ENCODE results near the gene CACTIN.

CACTIN gene

GRCh38 chr19:3612901-3613741 lies 13.5 kb downstream of the CACTIN start:
- H3K4me3 ChIP-seq (ENCODE audit: control insufficient read depth, low read depth, low read length): no peak overlapping the region
- no peak for DNase-seq (ENCODE audit: low read depth)
- TF ChIP-seq CTCF (conservative IDR thresholded peaks at IDR 0.05; ENCODE audit: control insufficient read depth, insufficient read depth, low read depth, low read length): no peak

GRCh38 chr19:3612330-3612729 lies 14.3 kb downstream of the CACTIN start:
- H3K4me3 ChIP-seq (ENCODE audit: control insufficient read depth, low read depth, low read length): no peak overlapping the region
- no peak for TF ChIP-seq CTCF (conservative IDR thresholded peaks at IDR 0.05; ENCODE audit: control insufficient read depth, insufficient read depth, low read depth, low read length)
- no peak for DNase-seq (ENCODE audit: low read depth)

- H3K4me3 ChIP-seq (ENCODE audit: control insufficient read depth, low read depth, low read length): no peak overlapping the region
- TF ChIP-seq CTCF (conservative IDR thresholded peaks at IDR 0.05; ENCODE audit: control insufficient read depth, insufficient read depth, low read depth, low read length): no peak
- no peak for DNase-seq (ENCODE audit: low read depth)
These were observed 14.7 kb downstream of the CACTIN start for GRCh38 chr19:3611841-3612240.

GRCh38 chr19:3610745-3611717 lies 15.6 kb downstream of the CACTIN start:
- no peak for DNase-seq (ENCODE audit: low read depth)
- no peak overlapping the region for H3K4me3 ChIP-seq (ENCODE audit: control insufficient read depth, low read depth, low read length)

GRCh38 chr19:3609779-3610719 lies 16.5 kb downstream of the CACTIN start:
- no peak for TF ChIP-seq CTCF (conservative IDR thresholded peaks at IDR 0.05; ENCODE audit: control insufficient read depth, insufficient read depth, low read depth, low read length)
- DNase-seq (ENCODE audit: low read depth): no peak
- no peak overlapping the region for H3K4me3 ChIP-seq (ENCODE audit: control insufficient read depth, low read depth, low read length)

More at GRCh38 chr19:3610745-3611717, 15.6 kb downstream of the CACTIN start:
- no peak for TF ChIP-seq CTCF (conservative IDR thresholded peaks at IDR 0.05; ENCODE audit: control insufficient read depth, insufficient read depth, low read depth, low read length)

Data from fibroblast of mammary gland (primary cell).